GM12878 (cell line): ENCODE results near the gene MYBPC1. TPM values are rescaled to one million over a fixed set of nuclear protein-coding genes. Genes with fewer than 3 reads are reported as not detected.

Experiments used
- ATAC-seq: fragments of 200-7000 bp; cut with Tn5 transposase; 3 replicates; pipeline ENCODE4 v1.9.1; 2020; ENCODE audit warnings: mild to moderate bottlenecking, moderate library complexity
- BruUV-seq: library from RNA; stranded (reverse); fragments of 400-500 nt; replicated peaks from 2 replicates; lab custom pipeline; 2021; lab: Mats Ljungman, UMichigan
- CTCF ChIA-PET: fragments of 300-600 bp; sonication (Branson Sonifier 250); formaldehyde crosslinking; extraction: SDS; loops from one replicate; lab custom pipeline; 2021; ENCODE audit warnings: inconsistent platforms; lab: Yijun Ruan, JAX
- POLR2A ChIA-PET: fragments of 350-600 bp; formaldehyde crosslinking; extraction: SDS; loops from one replicate; lab custom pipeline; 2021; ENCODE audit warnings: inconsistent platforms; lab: Charles Lee
- RAD21 ChIA-PET: fragments of 300-600 bp; sonication (Branson Sonifier 250); formaldehyde crosslinking; loops from one replicate; lab custom pipeline; 2023; ENCODE audit warnings: antibody characterized with exemption; ENCODE audit not compliant: unreplicated experiment; lab: Charles Lee
- SMC1A ChIA-PET: fragments of 300-600 bp; sonication (Branson Sonifier 250); formaldehyde crosslinking; loops from one replicate; lab custom pipeline; 2023; ENCODE audit not compliant: unreplicated experiment, uncharacterized antibody; lab: Charles Lee
- DNase-seq: peaks from one replicate; pipeline ENCODE4 v3.0.0-alpha.2; 2011; ENCODE audit warnings: low read depth, low spot score
- FAIRE-seq: peaks from 3 replicates; lab custom pipeline; 2011; peaks lifted over from hg19 to GRCh38; lab: Jason Lieb, UNC
- H2AFZ ChIP-seq: 2 replicates; pipeline ENCODE4 v1.6.0; 2011; ENCODE audit warnings: low read depth, low read length, control low read depth; ENCODE audit not compliant: control insufficient read depth
- H3K27ac ChIP-seq: 2 replicates; pipeline ENCODE4 v1.5.1; 2011; ENCODE audit warnings: control low read depth; ENCODE audit not compliant: control insufficient read depth, insufficient read depth
- H3K27me3 ChIP-seq, 2 experiments: replicated peaks in 1 of 2; 2 replicates each; pipeline versions ENCODE4 v1.6.0 to v1.6.1; 2011; ENCODE audit warnings: low read length in 1 of 2; ENCODE audit not compliant: control insufficient read depth in 2 of 2, insufficient read depth in 2 of 2
- H3K36me3 ChIP-seq, 2 experiments: 2 replicates each; pipeline ENCODE4 v1.5.1; 2011; ENCODE audit warnings: low read length in 1 of 2; ENCODE audit not compliant: control insufficient read depth in 2 of 2, insufficient read depth in 2 of 2
- H3K4me1 ChIP-seq: 2 replicates; pipeline ENCODE4 v1.6.1; 2011; ENCODE audit warnings: mild to moderate bottlenecking, low read length, moderate library complexity, mixed read lengths; ENCODE audit not compliant: control insufficient read depth, insufficient read depth
- H3K4me2 ChIP-seq: 2 replicates; pipeline ENCODE4 v1.6.0; 2011; ENCODE audit warnings: control low read depth; ENCODE audit not compliant: control insufficient read depth, insufficient read depth
- H3K4me3 ChIP-seq: fragments of 200-600 bp; sonication (generic); 2 replicates; pipeline ENCODE4 v1.5.1; 2016
- H3K79me2 ChIP-seq: 2 replicates; pipeline ENCODE4 v1.6.0; 2011; ENCODE audit warnings: low read length; ENCODE audit not compliant: control insufficient read depth, insufficient read depth
- H3K9ac ChIP-seq: 2 replicates; pipeline ENCODE4 v1.8.0; 2011; ENCODE audit warnings: low read length, control low read depth, mixed read lengths; ENCODE audit not compliant: control insufficient read depth, insufficient read depth
- H3K9me3 ChIP-seq: replicated peaks from 3 replicates; pipeline ENCODE4 v1.5.1; 2011; ENCODE audit warnings: mild to moderate bottlenecking, low read length; ENCODE audit not compliant: control insufficient read depth, insufficient read depth
- H4K20me1 ChIP-seq: 2 replicates; pipeline ENCODE4 v1.6.0; 2011; ENCODE audit not compliant: control insufficient read depth, insufficient read depth
- ASH2L ChIP-seq: fragments of 300-600, 200-600 bp; sonication (generic); IDR thresholded peaks from 2 replicates; pipeline ENCODE4 v1.6.1; 2017; ENCODE audit warnings: low read depth, mild to moderate bottlenecking, borderline replicate concordance
- CHD4 ChIP-seq: fragments of 200-600 bp; sonication (generic); IDR thresholded peaks from 2 replicates; pipeline ENCODE4 v1.6.1; 2016; ENCODE audit warnings: mild to moderate bottlenecking
- GABPA ChIP-seq: IDR thresholded peaks from 2 replicates; pipeline ENCODE4 v1.6.1; 2014; ENCODE audit warnings: antibody characterized with exemption, low read depth, mild to moderate bottlenecking, inconsistent platforms
- IRF4 ChIP-seq: IDR thresholded peaks from 2 replicates; pipeline ENCODE4 v1.6.1; 2011; ENCODE audit warnings: low read depth, low read length
- MEF2B ChIP-seq: fragments of 450-650 bp; IDR thresholded peaks from 2 replicates; pipeline ENCODE4 v1.6.1; 2018; ENCODE audit warnings: mild to moderate bottlenecking, moderate library complexity; ENCODE audit not compliant: partially characterized antibody, poor library complexity, severe bottlenecking
- NFYB ChIP-seq: IDR thresholded peaks from 2 replicates; pipeline ENCODE4 v1.6.1; 2011; ENCODE audit warnings: low read depth, mild to moderate bottlenecking, low read length, improper control_type of control experiment, moderate library complexity; ENCODE audit not compliant: insufficient read depth
- NR2F1 ChIP-seq: fragments of 450-650 bp; conservative IDR thresholded peaks from 2 replicates; pipeline ENCODE4 v1.6.1; 2017; ENCODE audit warnings: mild to moderate bottlenecking
- SREBF1 ChIP-seq: IDR thresholded peaks from 2 replicates; pipeline ENCODE4 v1.6.1; 2012; ENCODE audit warnings: mild to moderate bottlenecking, low read length
- STAT1 ChIP-seq: fragments of 450-650 bp; conservative IDR thresholded peaks from 2 replicates; pipeline ENCODE4 v1.6.1; 2014; ENCODE audit warnings: antibody characterized with exemption, mild to moderate bottlenecking
- TCF12 ChIP-seq: IDR thresholded peaks from 2 replicates; pipeline ENCODE4 v1.6.1; 2011; ENCODE audit warnings: low read depth, mild to moderate bottlenecking, low read length
- ZNF217 ChIP-seq: fragments of 450-650 bp; IDR thresholded peaks from 2 replicates; pipeline ENCODE4 v1.6.1; 2017; ENCODE audit warnings: antibody characterized with exemption, mild to moderate bottlenecking
- WGBS: methylation state at CpG from one replicate; pipeline ENCODE4 v1.1.6; 2016; ENCODE audit warnings: low lambda C conversion rate; ENCODE audit not compliant: insufficient replicate concordance, insufficient coverage; ENCODE audit errors: missing lambda C conversion rate; 5-methylcytosine and 5-hydroxymethylcytosine counted together
- in situ Hi-C: fragments of 300-500 bp; cut with MboI; formaldehyde crosslinking; loops from 9 replicates; pipeline ENCODE4 v1.14.3; 2018; ENCODE audit warnings: mixed read lengths
- intact Hi-C: fragments of 100-400 bp; cut with micrococcal nuclease; formaldehyde crosslinking; loops from one replicate; pipeline ENCODE4 v1.14.2; 2022; ENCODE audit not compliant: unreplicated experiment
- polyA plus RNA-seq, 11 experiments: library from polyadenylated mRNA; depleted of rRNA in 4 of 11; unstranded in 6 of 11; stranded (reverse) in 5 of 11; fragments of >200 nt; fragmentation: Nextera tagmentation in 4 of 11; fragmentation: Illumina TruSeq in 1 of 11; extraction: Ambion mirVana in 4 of 11; extraction: Trizol in 1 of 11; gene quantifications; 1 replicate in 1 of 11; 2 replicates in 10 of 11; pipeline versions ENCODE4 v1.2.1 to v1.2.3, GENCODE V29; 2011 to 2016; ENCODE audit warnings: inconsistent platforms in 2 of 11, missing spikeins in 2 of 11, low read depth in 1 of 11
- total RNA-seq, 4 experiments: library from RNA; depleted of rRNA in 3 of 4; stranded (reverse); fragments of >200 nt in 3 of 4; fragmentation: Illumina TruSeq in 1 of 4; extraction: Trizol in 1 of 4; gene quantifications; 2 replicates each; pipeline versions ENCODE4 v1.2.1 to v1.2.3, GENCODE V29; 2013 to 2021
- TF ChIP-seq, protein P1 (sequence below): IDR thresholded peaks from 2 replicates; pipeline ENCODE4 v1.6.1; 2011; ENCODE audit warnings: low read depth, mild to moderate bottlenecking, low read length, moderate library complexity, borderline replicate concordance; ENCODE audit errors: extremely low read depth
- TF ChIP-seq, protein P2 (sequence below): fragments of 450-650 bp; IDR thresholded peaks from 2 replicates; pipeline ENCODE4 v1.6.1; 2017; ENCODE audit warnings: antibody characterized with exemption, mild to moderate bottlenecking, moderate library complexity
- TF ChIP-seq, protein P3 (sequence below): IDR thresholded peaks from 2 replicates; pipeline ENCODE4 v1.6.1; 2011; ENCODE audit warnings: mild to moderate bottlenecking, low read depth, low read length, moderate library complexity; ENCODE audit not compliant: insufficient replicate concordance

MYBPC1 gene
- total and polyA plus RNA-seq, 10 of the 15 experiments (the other 5 are each of a cell fraction or from before 2014, with no cell fraction given): not detected

DNA sequence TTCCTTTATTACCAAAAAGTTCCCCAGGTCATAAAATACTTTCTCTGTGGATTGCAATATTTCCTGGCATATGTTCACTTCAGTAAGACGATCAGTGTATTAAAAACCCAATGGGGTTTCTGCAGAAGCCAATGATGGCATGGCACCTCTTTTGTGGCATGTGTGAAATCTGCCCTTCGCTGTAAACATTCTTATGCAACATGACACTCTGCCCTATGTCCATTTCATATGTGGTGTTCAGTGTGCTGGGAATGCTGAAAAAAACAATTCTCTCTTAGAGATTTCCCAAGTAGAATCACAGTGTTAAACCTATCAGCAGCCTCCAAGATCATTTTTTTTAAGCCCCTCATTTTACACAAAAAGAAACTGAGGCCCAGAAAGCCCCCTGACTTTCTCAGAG is 2.3 kb upstream of the MYBPC1 start:
- ChIA-PET SMC1A (no interaction called here), RAD21 (no interaction called here), CTCF (interaction anchor here (1.0 kb wide), 1 partner anchor 10 kb away, joined by 3 read pairs; no protein-coding TSS in a partner anchor), POLR2A (no interaction called here)
- H3K36me3 ChIP-seq: no peaks in the 10 kb centered on the region
- H2AFZ ChIP-seq: no peak overlapping the region
- no peak for ATAC-seq
- H3K9ac ChIP-seq: no peak overlapping the region
- no peaks in the 10 kb centered on the region; a peak in 1 of 4 replicates for H3K27me3 ChIP-seq
- H3K4me3 ChIP-seq: no peak overlapping the region
- 28% methylated on average over 2 of the region's 2 CpGs for WGBS
- no peaks in the 10 kb centered on the region for H3K79me2 ChIP-seq
- no TSS peak for BruUV-seq
- DNase-seq: no peak
- FAIRE-seq: no peak
- no peak overlapping the region for H3K4me2 ChIP-seq
- in situ Hi-C loops (no loop called here), intact Hi-C loops (no loop called here)
- no peak overlapping the region for H3K27ac ChIP-seq
- H4K20me1 ChIP-seq: no peaks in the 10 kb centered on the region
- H3K9me3 ChIP-seq: no peaks in the 10 kb centered on the region
- no peaks in the 10 kb centered on the region for H3K4me1 ChIP-seq
- TF ChIP-seq ASH2L (no peak), GABPA (no peak), TCF12 (no peak), ZNF217 (no peak), NR2F1 (no peak), IRF4 (no peak)
- TF ChIP-seq, protein P1, sequence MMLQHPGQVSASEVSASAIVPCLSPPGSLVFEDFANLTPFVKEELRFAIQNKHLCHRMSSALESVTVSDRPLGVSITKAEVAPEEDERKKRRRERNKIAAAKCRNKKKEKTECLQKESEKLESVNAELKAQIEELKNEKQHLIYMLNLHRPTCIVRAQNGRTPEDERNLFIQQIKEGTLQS: no peak
- TF ChIP-seq, all 136 proteins: peak for 0

DNA sequence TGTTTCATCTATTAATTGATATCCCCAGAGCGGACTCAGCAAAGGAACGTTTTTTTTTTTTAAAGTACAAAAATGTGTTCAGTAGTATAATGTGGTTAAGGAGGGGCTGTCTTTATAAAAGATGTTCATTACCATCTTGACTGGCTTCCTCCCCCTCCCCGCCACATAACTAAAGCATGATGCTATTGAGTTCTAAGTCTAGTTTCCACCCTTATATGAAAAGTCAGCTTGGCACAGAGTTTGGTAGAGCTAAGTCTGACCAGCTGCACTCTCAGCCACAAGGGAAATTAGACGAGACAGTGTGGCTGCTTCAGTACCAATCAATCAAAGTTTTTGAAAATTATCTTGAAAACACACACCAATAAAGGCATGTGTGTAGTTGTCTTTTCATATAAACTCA is 1.9 kb upstream of the MYBPC1 start:
- no peak for DNase-seq
- Histone ChIP-seq H3K9me3 (no peaks in the 10 kb centered on the region), H3K27me3 (no peaks in the 10 kb centered on the region; a peak in 1 of 4 replicates), H3K4me1 (no peaks in the 10 kb centered on the region), H2AFZ (no peak overlapping the region), H3K27ac (no peak overlapping the region), H3K4me3 (no peak overlapping the region), H3K79me2 (no peaks in the 10 kb centered on the region), H3K4me2 (no peak overlapping the region), H4K20me1 (no peaks in the 10 kb centered on the region), H3K36me3 (no peaks in the 10 kb centered on the region), H3K9ac (no peak overlapping the region)
- in situ Hi-C loops: no loop called here
- FAIRE-seq: no peak
- no peak; the same call in 2 of the 3 replicates for ATAC-seq
- ChIA-PET CTCF (interaction anchor here (1.0 kb wide), 1 partner anchor 11 kb away, joined by 3 read pairs; no protein-coding TSS in a partner anchor), SMC1A (no interaction called here), RAD21 (no interaction called here), POLR2A (no interaction called here)
- WGBS: 29% methylated on average over 4 of the region's 4 CpGs
- no TSS peak for BruUV-seq
- intact Hi-C loops: no loop called here
- no peak for TF ChIP-seq STAT1
- TF ChIP-seq, protein P2, sequence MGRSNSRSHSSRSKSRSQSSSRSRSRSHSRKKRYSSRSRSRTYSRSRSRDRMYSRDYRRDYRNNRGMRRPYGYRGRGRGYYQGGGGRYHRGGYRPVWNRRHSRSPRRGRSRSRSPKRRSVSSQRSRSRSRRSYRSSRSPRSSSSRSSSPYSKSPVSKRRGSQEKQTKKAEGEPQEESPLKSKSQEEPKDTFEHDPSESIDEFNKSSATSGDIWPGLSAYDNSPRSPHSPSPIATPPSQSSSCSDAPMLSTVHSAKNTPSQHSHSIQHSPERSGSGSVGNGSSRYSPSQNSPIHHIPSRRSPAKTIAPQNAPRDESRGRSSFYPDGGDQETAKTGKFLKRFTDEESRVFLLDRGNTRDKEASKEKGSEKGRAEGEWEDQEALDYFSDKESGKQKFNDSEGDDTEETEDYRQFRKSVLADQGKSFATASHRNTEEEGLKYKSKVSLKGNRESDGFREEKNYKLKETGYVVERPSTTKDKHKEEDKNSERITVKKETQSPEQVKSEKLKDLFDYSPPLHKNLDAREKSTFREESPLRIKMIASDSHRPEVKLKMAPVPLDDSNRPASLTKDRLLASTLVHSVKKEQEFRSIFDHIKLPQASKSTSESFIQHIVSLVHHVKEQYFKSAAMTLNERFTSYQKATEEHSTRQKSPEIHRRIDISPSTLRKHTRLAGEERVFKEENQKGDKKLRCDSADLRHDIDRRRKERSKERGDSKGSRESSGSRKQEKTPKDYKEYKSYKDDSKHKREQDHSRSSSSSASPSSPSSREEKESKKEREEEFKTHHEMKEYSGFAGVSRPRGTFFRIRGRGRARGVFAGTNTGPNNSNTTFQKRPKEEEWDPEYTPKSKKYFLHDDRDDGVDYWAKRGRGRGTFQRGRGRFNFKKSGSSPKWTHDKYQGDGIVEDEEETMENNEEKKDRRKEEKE: no peak
- TF ChIP-seq SREBF1: no peak
- no peak for TF ChIP-seq MEF2B
- TF ChIP-seq, protein P3, sequence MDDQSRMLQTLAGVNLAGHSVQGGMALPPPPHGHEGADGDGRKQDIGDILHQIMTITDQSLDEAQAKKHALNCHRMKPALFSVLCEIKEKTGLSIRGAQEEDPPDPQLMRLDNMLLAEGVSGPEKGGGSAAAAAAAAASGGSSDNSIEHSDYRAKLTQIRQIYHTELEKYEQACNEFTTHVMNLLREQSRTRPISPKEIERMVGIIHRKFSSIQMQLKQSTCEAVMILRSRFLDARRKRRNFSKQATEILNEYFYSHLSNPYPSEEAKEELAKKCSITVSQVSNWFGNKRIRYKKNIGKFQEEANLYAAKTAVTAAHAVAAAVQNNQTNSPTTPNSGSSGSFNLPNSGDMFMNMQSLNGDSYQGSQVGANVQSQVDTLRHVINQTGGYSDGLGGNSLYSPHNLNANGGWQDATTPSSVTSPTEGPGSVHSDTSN: no peak
- TF ChIP-seq CHD4: no peak
- no peak for TF ChIP-seq NFYB
